Activated naive CD4-positive, alpha-beta T cell treated with anti-CD3 and anti-CD28 coated beads, Interleukin-2, amount 50 U/mL, for 24 hours (primary cell): ENCODE data around the gene PLPPR3.

Source experiments
- H3K27ac Mint-ChIP-seq: one replicate; pipeline ENCODE4 v1.8.0; 2021; ENCODE audit warnings: mild to moderate bottlenecking, mixed read lengths
- H3K27me3 Mint-ChIP-seq: one replicate; pipeline ENCODE4 v1.8.0; 2021; ENCODE audit warnings: mixed read lengths
- H3K36me3 Mint-ChIP-seq: one replicate; pipeline ENCODE4 v1.8.0; 2021; ENCODE audit warnings: mixed read lengths
- H3K4me1 Mint-ChIP-seq: one replicate; pipeline ENCODE4 v1.8.0; 2021; ENCODE audit warnings: mixed read lengths
- H3K4me3 Mint-ChIP-seq: one replicate; pipeline ENCODE4 v1.8.0; 2021; ENCODE audit warnings: mild to moderate bottlenecking, mixed read lengths
- H3K9me3 Mint-ChIP-seq: one replicate; pipeline ENCODE4 v1.8.0; 2021; ENCODE audit warnings: mixed read lengths

Gene PLPPR3

GRCh38 chr19:810077-810855 is 11.5 kb downstream of the PLPPR3 start:
- peak overlapping the region; percentile 35 for H3K27ac Mint-ChIP-seq
- peaks cover 8% of the 10 kb centered on the region for H3K36me3 Mint-ChIP-seq
- no peaks in the 10 kb centered on the region for H3K9me3 Mint-ChIP-seq
- H3K4me1 Mint-ChIP-seq = no peaks in the 10 kb centered on the region
- H3K27me3 Mint-ChIP-seq = no peaks in the 10 kb centered on the region
- H3K4me3 Mint-ChIP-seq = no peak overlapping the region

- Mint-ChIP-seq H3K9me3 (no peaks in the 10 kb centered on the region), H3K4me1 (no peaks in the 10 kb centered on the region), H3K27me3 (no peaks in the 10 kb centered on the region), H3K27ac (no peak overlapping the region), H3K36me3 (peaks cover 8% of the 10 kb centered on the region), H3K4me3 (no peak overlapping the region)
These were observed 13.4 kb downstream of the PLPPR3 start for GRCh38 chr19:808423-808775.

- Mint-ChIP-seq H3K27ac (peak overlapping the region; percentile 88), H3K36me3 (peaks cover 8% of the 10 kb centered on the region), H3K4me3 (no peak overlapping the region), H3K27me3 (no peaks in the 10 kb centered on the region), H3K4me1 (peaks cover 5% of the 10 kb centered on the region), H3K9me3 (no peaks in the 10 kb centered on the region)
These were observed 13.9 kb downstream of the PLPPR3 start for GRCh38 chr19:807627-808422.

GRCh38 chr19:806815-807421 is 14.8 kb downstream of the PLPPR3 start:
- Mint-ChIP-seq H3K36me3 (peaks cover 8% of the 10 kb centered on the region), H3K9me3 (no peaks in the 10 kb centered on the region), H3K27ac (peak overlapping the region; percentile 68), H3K4me3 (no peak overlapping the region), H3K27me3 (no peaks in the 10 kb centered on the region), H3K4me1 (peaks cover 12% of the 10 kb centered on the region)

- Mint-ChIP-seq H3K4me1 (peaks cover 18% of the 10 kb centered on the region), H3K9me3 (no peaks in the 10 kb centered on the region), H3K4me3 (no peak overlapping the region), H3K27ac (peak overlapping the region; percentile 77), H3K36me3 (peaks cover 6% of the 10 kb centered on the region), H3K27me3 (no peaks in the 10 kb centered on the region)
These were observed 15.9 kb downstream of the PLPPR3 start for GRCh38 chr19:805600-806550.

- Mint-ChIP-seq H3K27me3 (no peaks in the 10 kb centered on the region), H3K4me3 (no peak overlapping the region), H3K9me3 (no peaks in the 10 kb centered on the region), H3K4me1 (peaks cover 24% of the 10 kb centered on the region), H3K36me3 (peaks cover 6% of the 10 kb centered on the region), H3K27ac (peak overlapping the region; percentile 77)
These were observed 16.6 kb downstream of the PLPPR3 start for GRCh38 chr19:805166-805551.

- Mint-ChIP-seq H3K9me3 (no peaks in the 10 kb centered on the region), H3K36me3 (peaks cover 7% of the 10 kb centered on the region), H3K4me3 (no peak overlapping the region), H3K27ac (peak overlapping the region; percentile 70), H3K27me3 (no peaks in the 10 kb centered on the region), H3K4me1 (peaks cover 30% of the 10 kb centered on the region)
These were observed 17.2 kb downstream of the PLPPR3 start for GRCh38 chr19:804419-805165.

GRCh38 chr19:803686-804418 is 17.9 kb downstream of the PLPPR3 start:
- peaks cover 13% of the 10 kb centered on the region for H3K36me3 Mint-ChIP-seq
- peak overlapping the region; percentile 35 for H3K27ac Mint-ChIP-seq
- H3K4me1 Mint-ChIP-seq = peaks cover 35% of the 10 kb centered on the region
- H3K4me3 Mint-ChIP-seq = peak overlapping the region; percentile 26
- no peaks in the 10 kb centered on the region for H3K27me3 Mint-ChIP-seq
- H3K9me3 Mint-ChIP-seq = no peaks in the 10 kb centered on the region

GRCh38 chr19:803099-803561 is 18.6 kb downstream of the PLPPR3 start:
- no peaks in the 10 kb centered on the region for H3K27me3 Mint-ChIP-seq
- H3K4me1 Mint-ChIP-seq = peaks cover 35% of the 10 kb centered on the region
- H3K36me3 Mint-ChIP-seq = peaks cover 16% of the 10 kb centered on the region
- H3K27ac Mint-ChIP-seq = peak overlapping the region; percentile 83
- peak overlapping the region; percentile 26 for H3K4me3 Mint-ChIP-seq
- no peaks in the 10 kb centered on the region for H3K9me3 Mint-ChIP-seq

- Mint-ChIP-seq H3K27me3 (no peaks in the 10 kb centered on the region), H3K4me3 (peak overlapping the region; percentile 38), H3K4me1 (peaks cover 35% of the 10 kb centered on the region), H3K36me3 (peaks cover 16% of the 10 kb centered on the region), H3K9me3 (no peaks in the 10 kb centered on the region), H3K27ac (peak overlapping the region; percentile 61)
These were observed 19.2 kb downstream of the PLPPR3 start for GRCh38 chr19:802498-803098.

GRCh38 chr19:801861-802497 is 19.8 kb downstream of the PLPPR3 start:
- Mint-ChIP-seq H3K27me3 (no peaks in the 10 kb centered on the region), H3K36me3 (peaks cover 13% of the 10 kb centered on the region), H3K27ac (peak overlapping the region; percentile 51), H3K4me1 (peaks cover 35% of the 10 kb centered on the region), H3K4me3 (peak overlapping the region; percentile 83), H3K9me3 (no peaks in the 10 kb centered on the region)

GRCh38 chr19:801030-801860 is 20.5 kb downstream of the PLPPR3 start:
- Mint-ChIP-seq H3K4me1 (peaks cover 39% of the 10 kb centered on the region), H3K36me3 (peaks cover 13% of the 10 kb centered on the region)

More at GRCh38 chr19:801030-801860, 20.5 kb downstream of the PLPPR3 start:
- Mint-ChIP-seq H3K4me3 (peak overlapping the region; percentile 83), H3K27ac (peak overlapping the region; percentile 55), H3K27me3 (no peaks in the 10 kb centered on the region), H3K9me3 (no peaks in the 10 kb centered on the region)
